ENCODE measurements around the gene HOXD13.

- no peak for TF ChIP-seq CTCF (IDR thresholded peaks at IDR 0.05)
- no peak for TF ChIP-seq EP300 (IDR thresholded peaks at IDR 0.05)
Measured at GRCh38 chr2:176138923-176139660, 46.6 kb downstream of the HOXD13 start.
